ENCODE data around the gene PDXDC1.
A peak's percentile ranks its signal among the peaks of the same experiment; 100 is the strongest.
"Not testable (repeated sequence)": the region's sequence is repeated elsewhere in the genome, so short reads cannot be mapped to it uniquely, and the experiment has no call there.

DNA sequence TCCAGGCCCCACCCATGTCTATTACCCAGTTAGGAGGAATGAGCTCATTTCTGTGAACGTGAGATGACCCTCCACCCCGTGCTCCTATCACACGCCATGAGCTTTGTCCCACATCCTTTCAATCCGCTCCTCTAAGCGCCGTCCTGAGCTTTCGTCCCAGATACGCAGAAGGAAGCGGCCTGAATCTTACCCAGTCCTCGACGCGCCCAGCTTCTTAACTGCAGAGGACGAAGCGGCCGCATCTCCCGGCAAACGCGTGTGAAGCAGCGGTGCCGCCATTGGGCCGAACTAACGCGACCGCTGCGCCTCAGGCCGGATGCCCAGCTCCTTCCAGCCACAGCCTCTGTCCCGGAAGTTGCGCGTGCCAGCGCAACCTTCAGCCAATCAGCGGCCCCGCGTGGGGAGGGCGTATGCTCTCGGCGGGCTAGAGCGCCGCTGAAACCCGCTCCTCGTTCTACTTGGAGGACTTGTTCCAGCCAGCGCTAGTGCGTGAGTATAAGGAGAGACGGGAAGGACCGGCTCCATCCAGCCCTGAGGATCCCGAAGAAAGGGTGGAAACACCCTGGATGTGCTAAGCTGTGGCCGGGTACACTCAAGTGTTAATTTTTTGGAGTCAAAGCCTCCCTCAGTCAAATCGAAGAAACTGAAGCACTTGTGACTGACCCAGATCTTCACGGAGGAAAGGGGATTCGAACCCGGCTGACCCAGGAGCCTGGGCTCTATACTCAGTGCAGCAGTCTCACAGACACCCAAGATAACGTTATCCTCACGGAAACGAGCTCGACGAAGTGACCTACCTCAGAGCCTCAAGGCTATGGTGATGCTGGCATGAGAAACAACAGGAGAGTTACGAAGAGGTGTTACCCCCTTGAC, 119.4 kb downstream of the PDXDC1 start, which contains the start of gene RRN3:
- TF ChIP-seq, protein P1, sequence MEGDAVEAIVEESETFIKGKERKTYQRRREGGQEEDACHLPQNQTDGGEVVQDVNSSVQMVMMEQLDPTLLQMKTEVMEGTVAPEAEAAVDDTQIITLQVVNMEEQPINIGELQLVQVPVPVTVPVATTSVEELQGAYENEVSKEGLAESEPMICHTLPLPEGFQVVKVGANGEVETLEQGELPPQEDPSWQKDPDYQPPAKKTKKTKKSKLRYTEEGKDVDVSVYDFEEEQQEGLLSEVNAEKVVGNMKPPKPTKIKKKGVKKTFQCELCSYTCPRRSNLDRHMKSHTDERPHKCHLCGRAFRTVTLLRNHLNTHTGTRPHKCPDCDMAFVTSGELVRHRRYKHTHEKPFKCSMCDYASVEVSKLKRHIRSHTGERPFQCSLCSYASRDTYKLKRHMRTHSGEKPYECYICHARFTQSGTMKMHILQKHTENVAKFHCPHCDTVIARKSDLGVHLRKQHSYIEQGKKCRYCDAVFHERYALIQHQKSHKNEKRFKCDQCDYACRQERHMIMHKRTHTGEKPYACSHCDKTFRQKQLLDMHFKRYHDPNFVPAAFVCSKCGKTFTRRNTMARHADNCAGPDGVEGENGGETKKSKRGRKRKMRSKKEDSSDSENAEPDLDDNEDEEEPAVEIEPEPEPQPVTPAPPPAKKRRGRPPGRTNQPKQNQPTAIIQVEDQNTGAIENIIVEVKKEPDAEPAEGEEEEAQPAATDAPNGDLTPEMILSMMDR (IDR thresholded peaks at IDR 0.05) = not testable (repeated sequence)
- TF ChIP-seq POLR2A (IDR thresholded peaks at IDR 0.05) = peak; percentile 58 to 89 (median 83)
